Endothelial cell (in vitro differentiated cells): Measurements from ENCODE around the gene CDK16. TPM values are rescaled to one million over a fixed set of nuclear protein-coding genes. Genes with fewer than 3 reads are reported as not detected.

Source experiments
- DNase-seq: peaks from one replicate; pipeline ENCODE4 v3.0.0; 2021; ENCODE audit warnings: low spot score
- H3K27ac Mint-ChIP-seq: one replicate; pipeline ENCODE4 v1.8.0; 2021; ENCODE audit warnings: mixed read lengths, inconsistent platforms; ENCODE audit not compliant: unreplicated experiment
- H3K27me3 Mint-ChIP-seq: one replicate; pipeline ENCODE4 v1.8.0; 2021; ENCODE audit warnings: mild to moderate bottlenecking, moderate library complexity, mixed read lengths, inconsistent platforms; ENCODE audit not compliant: unreplicated experiment
- H3K36me3 Mint-ChIP-seq: one replicate; pipeline ENCODE4 v1.8.0; 2021; ENCODE audit warnings: mild to moderate bottlenecking, low read depth, mixed read lengths, inconsistent platforms; ENCODE audit not compliant: unreplicated experiment
- H3K4me1 Mint-ChIP-seq: one replicate; pipeline ENCODE4 v1.8.0; 2021; ENCODE audit warnings: mild to moderate bottlenecking, mixed read lengths, inconsistent platforms; ENCODE audit not compliant: unreplicated experiment
- H3K4me3 Mint-ChIP-seq: one replicate; pipeline ENCODE4 v1.8.0; 2021; ENCODE audit warnings: mild to moderate bottlenecking, mixed read lengths, inconsistent platforms; ENCODE audit not compliant: unreplicated experiment
- H3K9me3 Mint-ChIP-seq: one replicate; pipeline ENCODE4 v1.8.0; 2021; ENCODE audit warnings: mixed read lengths, inconsistent platforms; ENCODE audit not compliant: unreplicated experiment
- CTCF ChIP-seq: fragments of 200-600 bp; sonication (generic); IDR thresholded peaks from one replicate; pipeline ENCODE4 v1.5.0; 2021; ENCODE audit warnings: antibody characterized with exemption; ENCODE audit not compliant: unreplicated experiment
- total RNA-seq: library from RNA; stranded (reverse); fragmentation: NEBNext Ultra II Directional; extraction: Animal tissue kit (Norgen Biotek cat#: 25700); gene quantifications from one replicate; pipeline ENCODE4 v1.2.1, GENCODE V29; 2021; ENCODE audit not compliant: unreplicated experiment

CDK16 gene
- total RNA-seq, 1 donor from 2014 or later = 103 TPM

- Mint-ChIP-seq H3K4me3 (peak overlapping the region; percentile 90), H3K27ac (peak overlapping the region; percentile 30), H3K9me3 (no peaks in the 10 kb centered on the region)
Measured at GRCh38 chrX:47190445-47191269, 27.8 kb upstream of the CDK16 start.

GRCh38 chrX:47191331-47191730 lies 27.1 kb upstream of the CDK16 start:
- Mint-ChIP-seq H3K9me3 (no peaks in the 10 kb centered on the region), H3K27me3 (peaks cover 7% of the 10 kb centered on the region), H3K4me3 (peak overlapping the region; percentile 90), H3K27ac (no peak overlapping the region), H3K36me3 (peaks cover 9% of the 10 kb centered on the region), H3K4me1 (peaks cover 14% of the 10 kb centered on the region)
- no peak for TF ChIP-seq CTCF
- peak; percentile 6 for DNase-seq

More at GRCh38 chrX:47190445-47191269, 27.8 kb upstream of the CDK16 start:
- peaks cover 8% of the 10 kb centered on the region for H3K4me1 Mint-ChIP-seq
- TF ChIP-seq CTCF = no peak
- DNase-seq = peak; percentile 78
- peaks cover 5% of the 10 kb centered on the region for H3K27me3 Mint-ChIP-seq
- peaks cover 3% of the 10 kb centered on the region for H3K36me3 Mint-ChIP-seq

- Mint-ChIP-seq H3K4me3 (peak overlapping the region; percentile 90), H3K4me1 (peaks cover 19% of the 10 kb centered on the region), H3K9me3 (no peaks in the 10 kb centered on the region), H3K27me3 (peaks cover 7% of the 10 kb centered on the region), H3K36me3 (peaks cover 7% of the 10 kb centered on the region), H3K27ac (no peak overlapping the region)
- no peak for DNase-seq
- no peak for TF ChIP-seq CTCF
Measured at GRCh38 chrX:47191806-47192401, 26.6 kb upstream of the CDK16 start.

- Mint-ChIP-seq H3K36me3 (peaks cover 7% of the 10 kb centered on the region), H3K4me1 (peaks cover 19% of the 10 kb centered on the region), H3K27ac (peak within 1 kb of the TSS; percentile 94), H3K9me3 (no peaks in the 10 kb centered on the region), H3K27me3 (peaks cover 7% of the 10 kb centered on the region), H3K4me3 (peak within 1 kb of the TSS; percentile 95)
- peak; percentile 85 for DNase-seq
- TF ChIP-seq CTCF = peak; percentile 80
Measured at GRCh38 chrX:47193475-47194193, 24.8 kb upstream of the CDK16 start, which contains the start of gene UBA1. UBA1 (plus strand) TSS chrX:47193829; CDS start chrX:47198803, 4,974 bp downstream.
